Muscle layer of duodenum (tissue), 2 donors: ENCODE results near the gene ERBB4.

Source experiments
- H3K27ac ChIP-seq: one replicate; pipeline ENCODE4 v1.7.0; 2013; ENCODE audit warnings: mild to moderate bottlenecking, low read length
- H3K27me3 ChIP-seq: one replicate; pipeline ENCODE4 v1.7.0; 2013; ENCODE audit warnings: low read depth, mild to moderate bottlenecking, control low read depth, low read length
- H3K36me3 ChIP-seq, 2 donors: one replicate each; pipeline ENCODE4 v1.7.0; 2013; ENCODE audit warnings: low read length in 2 of 2, control low read depth in 1 of 2, mild to moderate bottlenecking in 1 of 2; ENCODE audit not compliant: insufficient read depth in 2 of 2, control insufficient read depth in 1 of 2
- H3K4me1 ChIP-seq, 2 donors: one replicate each; pipeline ENCODE4 v1.7.0; 2013; ENCODE audit warnings: low read length in 2 of 2, mild to moderate bottlenecking in 2 of 2, control low read depth in 1 of 2, moderate library complexity in 1 of 2; ENCODE audit not compliant: insufficient read depth in 2 of 2, control insufficient read depth in 1 of 2
- H3K4me3 ChIP-seq, 2 donors: one replicate each; pipeline ENCODE4 v1.7.0; 2013; ENCODE audit warnings: low read length in 2 of 2, low read depth in 1 of 2, mild to moderate bottlenecking in 1 of 2
- H3K9me3 ChIP-seq, 2 donors: one replicate each; pipeline ENCODE4 v1.7.0; 2013; ENCODE audit warnings: low read length in 2 of 2, control low read depth in 1 of 2, mild to moderate bottlenecking in 1 of 2; ENCODE audit not compliant: control insufficient read depth in 1 of 2
- donor health status: healthy.

ERBB4 gene

DNA sequence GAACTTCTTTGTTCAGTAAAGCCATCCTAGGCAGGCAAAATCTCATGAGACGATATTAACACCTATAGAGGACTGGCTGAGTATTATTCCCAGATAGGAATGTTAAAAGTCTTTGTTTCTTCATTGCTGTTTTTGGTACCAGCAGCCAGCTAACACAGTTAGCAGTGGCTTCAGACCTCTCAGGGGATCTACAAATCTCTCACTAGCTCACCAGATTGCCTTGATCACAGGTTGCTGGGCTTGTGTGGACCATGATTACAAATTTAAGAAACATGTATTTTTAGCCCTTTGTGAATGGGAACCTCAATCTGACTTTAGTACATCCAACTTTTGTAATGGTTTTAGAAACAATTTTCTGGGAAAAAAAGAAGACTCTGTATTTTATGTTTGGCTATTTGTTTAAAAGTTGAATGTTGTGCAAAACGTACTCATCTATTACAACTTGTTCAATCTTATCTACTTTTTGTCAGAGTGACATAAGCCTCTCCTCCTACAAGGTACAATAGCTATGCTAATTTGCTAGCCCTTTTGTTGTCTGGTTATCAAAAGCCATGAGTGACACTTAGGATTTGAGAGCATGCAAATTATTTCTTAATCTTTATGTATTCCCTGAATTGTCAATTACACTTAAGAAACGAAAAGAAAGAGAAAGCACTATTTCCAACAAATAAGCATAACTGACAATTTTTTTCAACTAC, 693.1 kb downstream of the ERBB4 start:
- no peaks in the 10 kb centered on the region for H3K4me1 ChIP-seq
- no peak overlapping the region for H3K4me3 ChIP-seq
- H3K9me3 ChIP-seq: no peaks in the 10 kb centered on the region
- H3K36me3 ChIP-seq: no peaks in the 10 kb centered on the region
- H3K27me3 ChIP-seq: no peaks in the 10 kb centered on the region
- H3K27ac ChIP-seq: no peak overlapping the region

GRCh38 chr2:211837706-211838105, 700.9 kb downstream of the ERBB4 start:
- Histone ChIP-seq H3K4me1 (no peaks in the 10 kb centered on the region), H3K27ac (no peak overlapping the region), H3K4me3 (no peak overlapping the region), H3K27me3 (no peaks in the 10 kb centered on the region), H3K9me3 (no peaks in the 10 kb centered on the region), H3K36me3 (no peaks in the 10 kb centered on the region)

DNA sequence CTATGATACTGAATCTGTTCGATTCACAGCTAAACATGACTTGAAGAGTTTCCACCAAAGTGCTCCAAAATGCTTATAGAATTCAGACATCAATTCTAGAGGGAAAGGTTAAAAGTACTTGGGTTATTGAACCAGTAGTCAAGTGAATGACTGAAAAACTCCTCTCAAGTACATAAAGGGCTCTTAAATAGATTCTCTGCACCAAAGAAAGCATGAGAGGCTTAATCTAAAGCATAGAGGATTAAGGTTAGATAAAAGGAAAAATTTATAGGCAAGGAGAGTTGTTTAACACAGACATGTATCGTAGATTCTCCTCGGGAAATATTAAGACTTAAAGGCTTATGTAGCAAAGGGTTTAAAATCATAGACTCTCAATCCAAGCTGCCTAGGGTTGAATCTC, 701.4 kb downstream of the ERBB4 start:
- no peak overlapping the region for H3K4me3 ChIP-seq
- no peak overlapping the region for H3K27ac ChIP-seq
- H3K9me3 ChIP-seq: no peaks in the 10 kb centered on the region
- no peaks in the 10 kb centered on the region for H3K36me3 ChIP-seq
- H3K4me1 ChIP-seq: no peaks in the 10 kb centered on the region
- no peaks in the 10 kb centered on the region for H3K27me3 ChIP-seq

DNA sequence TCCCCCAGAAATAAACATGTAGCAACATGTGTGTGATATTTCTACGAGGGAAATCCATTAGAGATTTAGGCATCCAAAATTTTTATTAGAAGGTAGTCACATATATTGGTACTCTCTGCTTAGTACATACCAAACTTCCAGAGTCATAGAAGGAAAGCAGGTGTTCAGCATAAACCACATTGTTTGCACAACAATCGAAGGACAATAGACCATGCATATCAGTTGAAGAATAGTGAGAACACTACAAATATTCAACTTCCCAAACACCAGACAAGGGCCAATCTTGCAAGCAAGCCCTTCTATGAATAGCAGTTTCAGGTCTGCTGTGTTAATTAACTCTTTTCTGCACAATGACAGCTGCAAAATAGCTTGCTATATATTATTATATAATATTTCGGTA, 702.2 kb downstream of the ERBB4 start:
- Histone ChIP-seq H3K4me3 (no peak overlapping the region), H3K9me3 (no peaks in the 10 kb centered on the region), H3K4me1 (no peaks in the 10 kb centered on the region), H3K36me3 (no peaks in the 10 kb centered on the region), H3K27me3 (no peaks in the 10 kb centered on the region), H3K27ac (no peak overlapping the region)

GRCh38 chr2:211835695-211836094, 702.9 kb downstream of the ERBB4 start:
- no peak overlapping the region for H3K4me3 ChIP-seq
- H3K4me1 ChIP-seq: no peaks in the 10 kb centered on the region
- H3K9me3 ChIP-seq: no peaks in the 10 kb centered on the region
- H3K36me3 ChIP-seq: no peaks in the 10 kb centered on the region
- no peaks in the 10 kb centered on the region for H3K27me3 ChIP-seq
- no peak overlapping the region for H3K27ac ChIP-seq

DNA sequence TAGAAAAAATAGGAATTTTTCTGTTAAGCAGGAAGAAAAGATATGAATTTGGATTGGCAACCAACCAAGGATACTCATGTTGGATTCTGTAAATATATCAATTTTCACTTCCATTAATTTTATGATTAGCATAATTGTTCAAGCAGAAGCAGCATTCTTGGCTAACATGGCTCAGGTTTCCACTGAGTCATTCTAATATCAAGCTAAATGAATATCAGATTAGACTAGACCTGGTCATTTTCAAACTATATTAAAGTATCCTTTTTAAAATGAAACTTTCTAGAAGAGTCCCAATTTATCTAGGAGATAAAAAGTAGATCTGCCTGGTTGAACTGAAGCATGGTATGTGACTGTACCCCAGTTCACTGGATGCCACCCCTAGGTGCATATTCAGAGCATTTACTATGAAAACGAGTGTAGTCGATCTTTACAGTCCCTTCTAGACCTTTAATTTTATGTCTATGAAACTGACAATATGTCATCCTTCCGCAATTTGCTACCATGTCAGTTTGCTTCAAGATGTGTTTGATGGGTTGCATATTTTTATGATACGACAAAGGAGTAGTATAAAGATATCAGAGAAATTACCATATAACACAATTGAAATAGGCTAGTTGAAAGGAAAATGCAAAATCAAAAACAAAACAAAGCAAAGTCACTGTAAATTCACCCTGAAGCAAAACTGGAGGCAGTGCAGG, 704.9 kb downstream of the ERBB4 start:
- no peaks in the 10 kb centered on the region for H3K4me1 ChIP-seq
- H3K4me3 ChIP-seq: no peak overlapping the region
- H3K27ac ChIP-seq: no peak overlapping the region
- no peaks in the 10 kb centered on the region for H3K9me3 ChIP-seq
- no peaks in the 10 kb centered on the region for H3K36me3 ChIP-seq
- H3K27me3 ChIP-seq: no peaks in the 10 kb centered on the region

DNA sequence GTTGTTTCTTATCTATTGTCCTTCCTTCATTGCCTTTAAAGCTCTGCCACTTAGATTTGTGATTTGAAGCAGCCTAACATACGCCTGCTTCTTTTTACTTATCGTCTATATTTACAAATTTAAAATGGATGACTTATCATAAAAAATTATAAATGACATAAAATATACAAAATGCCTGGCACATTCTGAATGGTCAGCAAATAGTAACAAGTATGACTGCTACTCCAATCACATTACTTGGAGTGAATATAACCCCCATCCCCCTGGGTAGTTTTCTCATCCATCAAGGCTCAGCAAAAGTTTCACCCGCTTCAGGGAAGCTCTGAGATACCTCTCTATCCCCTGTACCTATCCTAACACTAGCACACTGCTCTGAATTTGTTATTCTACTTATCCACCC, 708.9 kb downstream of the ERBB4 start:
- no peak overlapping the region for H3K27ac ChIP-seq
- H3K36me3 ChIP-seq: no peaks in the 10 kb centered on the region
- H3K4me1 ChIP-seq: no peaks in the 10 kb centered on the region
- no peak overlapping the region for H3K4me3 ChIP-seq
- H3K9me3 ChIP-seq: no peaks in the 10 kb centered on the region
- H3K27me3 ChIP-seq: no peaks in the 10 kb centered on the region

DNA sequence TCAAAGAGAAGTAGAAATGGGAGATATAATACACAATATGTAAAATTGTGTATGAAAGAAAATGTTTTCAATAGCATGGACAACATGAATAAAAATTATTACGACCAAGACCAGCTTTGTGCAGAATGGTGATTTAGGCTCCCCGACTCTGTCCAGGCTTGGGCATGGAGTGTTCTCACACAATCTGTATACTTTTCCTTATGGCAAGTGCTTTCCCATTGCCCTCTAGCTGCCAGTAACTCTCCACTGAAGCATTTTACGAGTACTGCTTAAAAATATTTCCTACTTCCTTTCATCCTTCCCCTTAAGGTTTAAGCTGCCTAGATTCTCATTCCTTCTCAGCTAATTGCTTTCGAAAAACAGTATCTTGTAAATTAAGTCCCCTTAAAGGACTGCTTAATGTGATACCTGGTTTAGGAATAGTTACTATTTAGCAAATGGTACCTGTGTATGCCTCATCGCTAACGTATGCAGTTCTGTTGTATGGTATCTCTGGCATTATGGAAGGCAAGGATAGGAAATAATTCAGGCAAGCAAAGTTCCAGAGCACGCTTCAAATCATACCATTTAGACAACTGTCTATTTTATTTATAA, 714.6 kb downstream of the ERBB4 start:
- Histone ChIP-seq H3K9me3 (no peaks in the 10 kb centered on the region), H3K4me1 (no peaks in the 10 kb centered on the region), H3K27ac (no peak overlapping the region), H3K36me3 (no peaks in the 10 kb centered on the region), H3K4me3 (no peak overlapping the region), H3K27me3 (no peaks in the 10 kb centered on the region)

- H3K27ac ChIP-seq: no peak overlapping the region
- no peak overlapping the region for H3K4me3 ChIP-seq
- H3K27me3 ChIP-seq: no peaks in the 10 kb centered on the region
- H3K36me3 ChIP-seq: no peaks in the 10 kb centered on the region
- no peaks in the 10 kb centered on the region for H3K4me1 ChIP-seq
- no peaks in the 10 kb centered on the region for H3K9me3 ChIP-seq
Observed at GRCh38 chr2:211822686-211823335, 715.8 kb downstream of the ERBB4 start.

GRCh38 chr2:211816754-211817153, 721.8 kb downstream of the ERBB4 start:
- no peak overlapping the region for H3K4me3 ChIP-seq
- H3K4me1 ChIP-seq: no peaks in the 10 kb centered on the region
- H3K9me3 ChIP-seq: no peaks in the 10 kb centered on the region
- no peaks in the 10 kb centered on the region for H3K36me3 ChIP-seq
- no peaks in the 10 kb centered on the region for H3K27me3 ChIP-seq
- H3K27ac ChIP-seq: no peak overlapping the region

- Histone ChIP-seq H3K27me3 (no peaks in the 10 kb centered on the region), H3K9me3 (no peaks in the 10 kb centered on the region), H3K4me1 (no peaks in the 10 kb centered on the region), H3K27ac (no peak overlapping the region), H3K36me3 (no peaks in the 10 kb centered on the region), H3K4me3 (no peak overlapping the region)
Observed at GRCh38 chr2:211812587-211812986, 726.0 kb downstream of the ERBB4 start.
